ENCODE results near the gene PCNX2. TPM values are rescaled to one million over a fixed set of nuclear protein-coding genes. Genes with fewer than 3 reads are reported as not detected.

Gene PCNX2
- total and polyA plus RNA-seq, 2 donors (not counting 1 experiment from before 2014, with no cell fraction given): 17.6 to 34.7 TPM

DNA sequence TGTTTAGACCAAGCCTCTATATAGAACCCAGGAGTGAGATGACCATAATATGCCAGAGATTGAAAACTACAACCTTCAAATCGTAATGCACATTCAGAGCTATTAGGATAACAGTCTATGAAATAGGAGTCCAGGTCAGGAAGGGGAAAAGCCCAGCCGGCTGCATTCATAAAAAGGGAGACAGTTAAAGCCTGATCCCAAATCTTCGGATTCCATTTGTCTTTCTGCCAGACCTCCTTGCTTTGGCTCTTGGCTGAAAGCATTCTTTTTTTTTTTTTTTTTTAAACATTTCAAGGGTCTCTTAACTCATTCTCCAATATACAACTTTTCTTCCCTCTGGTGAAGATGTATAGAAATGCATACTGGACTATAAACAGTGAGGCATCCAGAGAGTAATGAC lies 264.0 kb downstream of the PCNX2 start:
- DNase-seq: no peak
- Histone ChIP-seq H3K4me3 (ENCODE audit: control extremely low read depth in 1 of 5, extremely low read depth in 1 of 5, insufficient read depth in 1 of 5, low read depth in 2 of 5, low read length in 4 of 5) (no peak overlapping the region), H4K20me1 (ENCODE audit: control insufficient read depth, insufficient read depth, low read length, poor library complexity, severe bottlenecking) (no peaks in the 10 kb centered on the region), H3K27ac (ENCODE audit: low read length in 2 of 2) (no peak overlapping the region), H2AFZ (ENCODE audit: insufficient read depth, low read depth, low read length, poor library complexity, severe bottlenecking) (no peak overlapping the region), H3K9me3 (ENCODE audit: control extremely low read depth in 1 of 3, control insufficient read depth in 2 of 3, insufficient read depth in 1 of 3, low read length in 2 of 3) (peaks cover 0 to 6% (median 0%) of the 10 kb centered on the region in 3 donors), H3K4me1 (ENCODE audit: control insufficient read depth in 2 of 2, insufficient read depth in 2 of 2, low read length in 2 of 2) (no peaks in the 10 kb centered on the region), H3K27me3 (replicated peaks in 1 of 4; ENCODE audit: control extremely low read depth in 1 of 4, control insufficient read depth in 3 of 4, insufficient read depth in 4 of 4, low read length in 3 of 4) (no peaks in the 10 kb centered on the region), H3K4me2 (replicated peaks; ENCODE audit: low read depth, low read length, poor library complexity, severe bottlenecking) (no peak overlapping the region), H3K36me3 (replicated peaks in 1 of 2; ENCODE audit: control extremely low read depth in 1 of 2, control insufficient read depth in 1 of 2, extremely low read depth in 1 of 2, insufficient read depth in 2 of 2, low read length in 1 of 2) (no peaks in the 10 kb centered on the region), H3K9ac (ENCODE audit: low read length) (no peak overlapping the region), H3K79me2 (ENCODE audit: control insufficient read depth, insufficient read depth, low read length) (no peaks in the 10 kb centered on the region)
- Mint-ChIP-seq H3K27me3 (no peaks in the 10 kb centered on the region), H3K27ac (no peak overlapping the region), H3K4me3 (no peak overlapping the region), H3K4me1 (no peaks in the 10 kb centered on the region), H3K9me3 (ENCODE audit: insufficient read depth) (no peaks in the 10 kb centered on the region)
- intact Hi-C loops (cut with micrococcal nuclease): no loop called here
- CTCF ChIA-PET: no interaction called here
- 100% methylated on average over 1 of the region's 3 CpGs for WGBS (ENCODE audit: insufficient coverage)
- TF ChIP-seq CTCF (IDR thresholded peaks at IDR 0.05) (no peak), EZH2 (IDR thresholded peaks at IDR 0.05; ENCODE audit: borderline replicate concordance, insufficient read depth, low read depth, low read length, poor library complexity, severe bottlenecking) (no peak)
- POLR2A ChIA-PET: no interaction called here
- no peak for ATAC-seq (ENCODE audit: low read depth)

DNA sequence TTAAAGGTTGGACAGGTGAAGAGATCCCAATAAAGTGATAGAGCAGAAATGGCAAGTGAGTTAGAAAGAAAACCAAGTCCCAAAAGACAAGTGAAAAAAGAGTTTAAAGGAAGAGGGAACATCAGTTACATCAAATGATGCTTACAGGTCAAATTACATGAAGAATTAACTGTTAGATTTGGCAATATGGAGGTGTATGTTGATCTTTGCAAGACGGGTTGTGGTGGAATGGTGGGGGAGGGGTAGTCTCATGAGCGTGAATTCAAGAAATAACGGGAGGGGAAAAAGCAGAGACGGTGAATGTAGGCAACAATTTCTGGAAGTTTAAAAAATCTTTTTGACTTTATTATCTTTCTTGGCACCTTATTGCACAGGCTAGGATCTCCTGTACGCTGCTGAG lies 268.5 kb downstream of the PCNX2 start:
- H3K27me3 Mint-ChIP-seq: no peaks in the 10 kb centered on the region
- Histone ChIP-seq H3K4me2 (replicated peaks; ENCODE audit: low read depth, low read length, poor library complexity, severe bottlenecking) (no peak overlapping the region), H4K20me1 (ENCODE audit: control insufficient read depth, insufficient read depth, low read length, poor library complexity, severe bottlenecking) (no peaks in the 10 kb centered on the region), H3K36me3 (replicated peaks in 1 of 2; ENCODE audit: control extremely low read depth in 1 of 2, control insufficient read depth in 1 of 2, extremely low read depth in 1 of 2, insufficient read depth in 2 of 2, low read length in 1 of 2) (no peaks in the 10 kb centered on the region), H3K27ac (ENCODE audit: low read length in 2 of 2) (no peak overlapping the region), H3K9me3 (ENCODE audit: control extremely low read depth in 1 of 3, control insufficient read depth in 2 of 3, insufficient read depth in 1 of 3, low read length in 2 of 3) (no peaks in the 10 kb centered on the region), H2AFZ (ENCODE audit: insufficient read depth, low read depth, low read length, poor library complexity, severe bottlenecking) (no peak overlapping the region), H3K79me2 (ENCODE audit: control insufficient read depth, insufficient read depth, low read length) (no peaks in the 10 kb centered on the region), H3K9ac (ENCODE audit: low read length) (no peak overlapping the region), H3K4me3 (ENCODE audit: control extremely low read depth in 1 of 5, extremely low read depth in 1 of 5, insufficient read depth in 1 of 5, low read depth in 2 of 5, low read length in 4 of 5) (no peak overlapping the region), H3K27me3 (replicated peaks in 1 of 4; ENCODE audit: control extremely low read depth in 1 of 4, control insufficient read depth in 3 of 4, insufficient read depth in 4 of 4, low read length in 3 of 4) (no peaks in the 10 kb centered on the region), H3K4me1 (ENCODE audit: control insufficient read depth in 2 of 2, insufficient read depth in 2 of 2, low read length in 2 of 2) (no peaks in the 10 kb centered on the region)
- TF ChIP-seq CTCF (IDR thresholded peaks at IDR 0.05) (no peak), EZH2 (IDR thresholded peaks at IDR 0.05; ENCODE audit: borderline replicate concordance, insufficient read depth, low read depth, low read length, poor library complexity, severe bottlenecking) (no peak)
- intact Hi-C loops (cut with micrococcal nuclease): no loop called here
- no peak overlapping the region for H3K4me3 Mint-ChIP-seq
- WGBS (ENCODE audit: insufficient coverage): 94% methylated on average over 3 of the region's 5 CpGs
- POLR2A ChIA-PET: no interaction called here
- ATAC-seq (ENCODE audit: low read depth): no peak
- no peaks in the 10 kb centered on the region for H3K4me1 Mint-ChIP-seq
- CTCF ChIA-PET: no interaction called here
- no peak overlapping the region for H3K27ac Mint-ChIP-seq
- no peaks in the 10 kb centered on the region for H3K9me3 Mint-ChIP-seq (ENCODE audit: insufficient read depth)
- DNase-seq: no peak

Measured in B cell (primary cell).